OCI-LY7 (cell line): ENCODE measurements around the gene TLE3.

Experiments
- CTCF ChIP-seq: fragments of 200-600 bp; sonication (generic); conservative IDR thresholded peaks from 2 replicates; pipeline ENCODE4 v1.5.1; 2014; ENCODE audit warnings: mild to moderate bottlenecking, antibody characterized with exemption, low read length, moderate library complexity, mixed read lengths
- EZH2phosphoT487 ChIP-seq: fragments of 200-600 bp; sonication (generic); IDR thresholded peaks from 2 replicates; pipeline ENCODE4 v1.6.1; 2018; ENCODE audit warnings: low read depth, borderline replicate concordance, mild to moderate bottlenecking, mixed run types, antibody characterized with exemption, low read length, moderate library complexity, mixed read lengths

- no peak for TF ChIP-seq CTCF
- TF ChIP-seq EZH2phosphoT487 = no peak
Observed at GRCh38 chr15:70054884-70055387, 42.8 kb downstream of the TLE3 start.
